ENCODE results near the gene PTPRM.

- TF ChIP-seq CTCF (conservative IDR thresholded peaks at IDR 0.05; ENCODE audit: low read length) (no peak), EZH2phosphoT487 (IDR thresholded peaks at IDR 0.05; ENCODE audit: borderline replicate concordance) (no peak)
Measured at GRCh38 chr18:7987284-7987976, 420.3 kb downstream of the PTPRM start.

Measured in Loucy (cell line).